Fibroblast of lung (primary cell): ENCODE measurements around the gene RFPL2. TPM values are rescaled to one million over a fixed set of nuclear protein-coding genes. Genes with fewer than 3 reads are reported as not detected.

Source experiments
- DNase-seq, 2 donors: peaks; one replicate each; pipeline versions ENCODE4 v3.0.0 to v3.0.0-alpha.2; 2010; ENCODE audit warnings: low read depth in 2 of 2
- H2AFZ ChIP-seq: 2 replicates; pipeline ENCODE4 v1.5.1; 2012; ENCODE audit warnings: low read length, control low read depth, inconsistent platforms
- H3K27ac ChIP-seq: 2 replicates; pipeline ENCODE4 v1.5.1; 2011; ENCODE audit warnings: low read length, control low read depth; ENCODE audit not compliant: insufficient read depth
- H3K27me3 ChIP-seq: 2 replicates; pipeline ENCODE4 v1.5.1; 2011; ENCODE audit warnings: mild to moderate bottlenecking, low read length; ENCODE audit not compliant: control insufficient read depth, insufficient read depth
- H3K36me3 ChIP-seq: 2 replicates; pipeline ENCODE4 v1.5.1; 2011; ENCODE audit warnings: low read length; ENCODE audit not compliant: control insufficient read depth, insufficient read depth
- H3K4me1 ChIP-seq: 2 replicates; pipeline ENCODE4 v1.5.1; 2011; ENCODE audit warnings: low read length; ENCODE audit not compliant: control insufficient read depth, insufficient read depth; ENCODE audit errors: extremely low read depth
- H3K4me2 ChIP-seq: 2 replicates; pipeline ENCODE4 v1.5.1; 2011; ENCODE audit warnings: low read length, control low read depth; ENCODE audit not compliant: insufficient read depth; ENCODE audit errors: extremely low read depth
- H3K4me3 ChIP-seq, 4 experiments: fragments of 200-600 bp in 1 of 4; sonication (generic) in 1 of 4; replicated peaks in 1 of 4; 2 replicates each; pipeline ENCODE4 v1.5.1; 2011 to 2016; ENCODE audit warnings: low read length in 4 of 4, low read depth in 3 of 4, mild to moderate bottlenecking in 3 of 4, control low read depth in 2 of 4, inconsistent platforms in 1 of 4, mixed read lengths in 1 of 4; ENCODE audit not compliant: insufficient read depth in 1 of 4; ENCODE audit errors: control extremely low read depth in 1 of 4
- H3K79me2 ChIP-seq: 2 replicates; pipeline ENCODE4 v1.5.1; 2012; ENCODE audit warnings: mild to moderate bottlenecking, low read length, inconsistent platforms; ENCODE audit not compliant: control insufficient read depth, insufficient read depth
- H3K9ac ChIP-seq: 2 replicates; pipeline ENCODE4 v1.5.1; 2011; ENCODE audit warnings: mild to moderate bottlenecking, low read length, control low read depth; ENCODE audit not compliant: insufficient read depth
- H3K9me3 ChIP-seq: 2 replicates; pipeline ENCODE4 v1.5.1; 2012; ENCODE audit warnings: low read depth, low read length; ENCODE audit not compliant: control insufficient read depth, insufficient read depth
- H4K20me1 ChIP-seq: 2 replicates; pipeline ENCODE4 v1.5.1; 2011; ENCODE audit warnings: low read length; ENCODE audit not compliant: control insufficient read depth, insufficient read depth; ENCODE audit errors: extremely low read depth
- EZH2 ChIP-seq: IDR thresholded peaks from 2 replicates; pipeline ENCODE4 v1.5.1; 2012; ENCODE audit warnings: low read length, control low read depth, mild to moderate bottlenecking; ENCODE audit errors: missing control alignments
- polyA plus RNA-seq, 2 donors: library from polyadenylated mRNA; depleted of rRNA in 1 of 2; stranded (reverse) in 1 of 2; unstranded in 1 of 2; fragments of >200 nt; gene quantifications; 2 replicates each; pipeline ENCODE4 v1.2.1, GENCODE V29; 2011 to 2012; ENCODE audit warnings: missing spikeins in 1 of 2
- total RNA-seq: library from RNA; depleted of rRNA; stranded (reverse); fragments of >200 nt; gene quantifications from 2 replicates; pipeline ENCODE4 v1.2.1, GENCODE V29; 2014
- TF ChIP-seq, protein P1 (sequence below), 2 donors: IDR thresholded peaks in 1 of 2; conservative IDR thresholded peaks in 1 of 2; 1 replicate in 1 of 2; 2 replicates in 1 of 2; pipeline ENCODE4 v1.5.1; 2011 to 2012; ENCODE audit warnings: low read length in 2 of 2, control low read depth in 1 of 2, inconsistent platforms in 1 of 2, low read depth in 1 of 2, mild to moderate bottlenecking in 1 of 2

RFPL2 gene
- total and polyA plus RNA-seq, 2 donors (not counting 1 experiment from before 2014, with no cell fraction given), result not detected

DNA sequence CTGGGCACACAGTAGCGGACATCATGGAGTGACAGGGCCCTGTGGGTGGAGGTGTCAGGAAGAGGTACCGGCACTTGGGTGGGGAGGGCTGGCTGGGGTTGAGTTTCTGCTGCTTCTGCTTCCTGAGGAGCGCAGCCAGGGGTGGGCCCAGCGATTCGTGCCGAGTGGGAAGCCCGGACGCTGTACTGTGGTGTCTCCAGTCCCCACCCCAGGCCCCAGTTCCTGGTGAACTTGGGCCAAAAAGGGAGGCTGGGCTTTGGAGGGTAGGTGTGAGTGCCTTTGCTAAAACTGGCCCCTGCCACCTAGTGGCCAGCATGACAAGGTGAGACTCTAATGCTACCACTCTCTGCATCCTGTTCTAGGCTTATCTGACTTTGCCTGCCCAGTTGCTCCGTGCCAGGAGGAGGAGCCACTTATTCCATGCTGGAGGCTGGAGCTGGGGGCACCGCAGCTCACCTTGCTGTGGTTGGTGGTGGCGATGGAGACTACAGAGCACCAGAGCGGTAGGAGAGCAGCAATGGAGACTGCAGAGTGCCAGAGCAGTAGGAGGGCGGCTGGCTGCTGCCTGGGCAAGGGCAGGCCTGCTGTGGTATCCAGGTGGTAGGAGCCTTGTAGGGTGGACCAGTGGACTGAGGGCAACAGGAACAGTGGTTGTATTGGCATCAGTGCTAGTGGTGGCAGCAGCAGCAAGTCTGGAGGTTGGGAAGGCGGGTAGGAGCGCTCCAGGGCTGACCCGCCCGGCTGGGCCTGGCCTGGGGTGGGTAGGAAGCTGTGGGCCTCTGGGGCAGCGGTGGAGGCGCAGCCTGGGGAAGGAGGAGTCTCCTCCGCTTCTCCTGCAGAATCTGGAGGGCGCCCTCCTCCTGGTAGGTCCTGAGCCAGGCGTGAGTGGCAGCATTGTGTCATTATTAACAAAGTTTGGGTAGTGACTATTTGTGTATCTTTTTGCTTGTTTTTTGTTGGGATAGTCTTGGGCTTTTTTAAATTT, 2.2 kb upstream of the RFPL2 start:
- Histone ChIP-seq H3K9ac (no peak overlapping the region), H3K4me3 (no peak overlapping the region), H2AFZ (no peak overlapping the region), H3K4me1 (no peaks in the 10 kb centered on the region), H3K9me3 (no peaks in the 10 kb centered on the region), H3K27ac (no peak overlapping the region), H4K20me1 (no peaks in the 10 kb centered on the region), H3K4me2 (no peak overlapping the region), H3K36me3 (no peaks in the 10 kb centered on the region), H3K79me2 (no peaks in the 10 kb centered on the region), H3K27me3 (peaks cover 4% of the 10 kb centered on the region)
- DNase-seq, result peak in 1 of 2 donors; percentile 6
- TF ChIP-seq, protein P1, sequence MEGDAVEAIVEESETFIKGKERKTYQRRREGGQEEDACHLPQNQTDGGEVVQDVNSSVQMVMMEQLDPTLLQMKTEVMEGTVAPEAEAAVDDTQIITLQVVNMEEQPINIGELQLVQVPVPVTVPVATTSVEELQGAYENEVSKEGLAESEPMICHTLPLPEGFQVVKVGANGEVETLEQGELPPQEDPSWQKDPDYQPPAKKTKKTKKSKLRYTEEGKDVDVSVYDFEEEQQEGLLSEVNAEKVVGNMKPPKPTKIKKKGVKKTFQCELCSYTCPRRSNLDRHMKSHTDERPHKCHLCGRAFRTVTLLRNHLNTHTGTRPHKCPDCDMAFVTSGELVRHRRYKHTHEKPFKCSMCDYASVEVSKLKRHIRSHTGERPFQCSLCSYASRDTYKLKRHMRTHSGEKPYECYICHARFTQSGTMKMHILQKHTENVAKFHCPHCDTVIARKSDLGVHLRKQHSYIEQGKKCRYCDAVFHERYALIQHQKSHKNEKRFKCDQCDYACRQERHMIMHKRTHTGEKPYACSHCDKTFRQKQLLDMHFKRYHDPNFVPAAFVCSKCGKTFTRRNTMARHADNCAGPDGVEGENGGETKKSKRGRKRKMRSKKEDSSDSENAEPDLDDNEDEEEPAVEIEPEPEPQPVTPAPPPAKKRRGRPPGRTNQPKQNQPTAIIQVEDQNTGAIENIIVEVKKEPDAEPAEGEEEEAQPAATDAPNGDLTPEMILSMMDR (conservative IDR thresholded peaks at IDR 0.05 in 1 of 2, IDR thresholded peaks at IDR 0.05 in 1 of 2; ENCODE audit: low read depth in 1 of 2, low read length in 2 of 2), result peak in 1 of 2 donors; percentile 28
- TF ChIP-seq EZH2, result no peak

DNA sequence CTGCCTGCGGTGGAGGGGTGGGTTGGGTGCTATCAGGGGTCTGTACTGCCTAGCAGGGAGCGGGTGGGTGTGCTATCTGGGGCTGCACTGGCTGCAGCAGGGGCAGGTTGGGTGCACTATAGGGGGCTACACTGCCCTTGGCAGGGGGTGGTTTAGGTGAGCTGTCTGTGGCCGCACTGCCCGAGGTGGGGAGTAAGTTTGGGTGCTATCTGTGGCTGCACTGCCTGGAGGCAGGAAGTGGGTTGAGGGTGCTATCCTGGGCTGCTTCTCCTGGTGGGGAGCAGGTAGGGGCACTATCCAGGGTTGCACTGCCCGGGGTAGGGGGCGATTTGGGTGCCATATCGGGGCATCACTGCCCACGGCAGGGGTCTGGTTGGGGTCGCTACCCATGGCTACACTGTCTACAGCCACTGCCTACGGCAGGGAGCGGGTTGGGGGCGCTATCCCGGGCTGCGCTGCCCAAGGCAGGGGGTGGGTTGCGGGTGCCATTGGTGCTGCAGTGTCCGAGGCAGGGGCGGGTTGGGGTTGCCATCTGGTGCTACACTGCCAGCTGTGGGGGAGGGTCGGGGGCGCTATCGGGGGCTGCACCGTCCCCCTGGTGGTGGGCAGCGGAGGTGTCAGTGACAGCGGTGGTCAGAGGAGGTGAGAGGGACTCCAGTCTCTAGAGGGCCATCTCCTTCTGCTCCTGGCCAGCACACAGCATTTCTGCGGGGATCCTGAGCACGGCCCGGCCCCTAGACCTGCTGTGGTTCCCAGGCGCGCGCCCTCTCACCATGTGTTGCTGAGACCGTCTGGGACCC, 1.3 kb upstream of the RFPL2 start:
- Histone ChIP-seq H4K20me1 (no peaks in the 10 kb centered on the region), H2AFZ (no peak overlapping the region), H3K9ac (no peak overlapping the region), H3K4me3 (no peak overlapping the region), H3K4me2 (no peak overlapping the region), H3K79me2 (no peaks in the 10 kb centered on the region), H3K36me3 (no peaks in the 10 kb centered on the region), H3K9me3 (no peaks in the 10 kb centered on the region), H3K27ac (no peak overlapping the region), H3K4me1 (no peaks in the 10 kb centered on the region), H3K27me3 (peaks cover 4% of the 10 kb centered on the region)
- DNase-seq, result no peak
- TF ChIP-seq EZH2, result no peak
- TF ChIP-seq, protein P1 (conservative IDR thresholded peaks at IDR 0.05 in 1 of 2, IDR thresholded peaks at IDR 0.05 in 1 of 2; ENCODE audit: low read depth in 1 of 2, low read length in 2 of 2), result no peak
